ENCODE results near the gene SPDEF. TPM values are rescaled to one million over a fixed set of nuclear protein-coding genes. Genes with fewer than 3 reads are reported as not detected.
A peak's percentile ranks its signal among the peaks of the same experiment; 100 is the strongest.

SPDEF gene
- total and polyA plus RNA-seq, 2 of the 13 experiments (the other 11 are each of a cell fraction or from before 2014, with no cell fraction given), result not detected

DNA sequence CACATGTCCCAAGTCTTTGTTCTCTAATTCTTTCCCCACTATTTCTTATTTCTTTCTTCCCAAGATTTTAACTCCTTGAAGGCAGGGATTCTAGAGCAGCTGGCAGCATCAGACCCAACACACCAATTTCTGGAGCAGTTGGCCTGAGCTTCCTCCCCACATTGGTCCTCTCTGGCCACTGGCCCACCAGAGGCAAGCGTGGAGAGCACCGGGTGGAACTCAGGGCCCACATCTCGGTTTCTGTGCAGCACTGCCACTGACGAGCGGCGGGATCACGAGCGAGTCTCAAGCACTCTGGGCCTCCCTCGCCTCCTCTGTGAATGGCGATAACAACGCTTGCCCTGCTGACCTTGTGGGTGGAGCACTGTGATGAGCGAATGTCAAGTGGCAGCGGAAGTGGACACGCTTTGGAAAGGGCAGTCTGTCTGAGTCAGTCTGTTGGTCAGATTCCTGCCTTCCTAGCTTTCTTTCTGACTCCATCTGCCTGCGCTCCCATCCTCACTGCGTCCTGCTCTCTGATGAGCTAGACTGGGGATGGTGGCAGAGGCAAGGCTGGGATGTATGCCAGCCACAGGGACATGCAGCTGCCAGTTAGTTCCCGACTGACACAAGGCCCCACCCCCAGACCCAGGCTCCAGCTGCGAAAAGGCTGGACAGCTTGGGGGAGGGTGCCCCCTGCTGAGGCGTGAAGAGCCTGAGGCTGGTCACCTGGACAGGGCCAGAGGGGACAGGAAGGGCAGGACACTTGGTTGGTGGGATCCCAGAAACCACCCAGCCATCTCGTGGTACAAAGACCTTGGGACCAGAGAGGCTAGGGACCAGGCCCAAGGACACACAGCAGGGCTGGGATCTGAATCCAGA, 4.5 kb upstream of the SPDEF start (continued):
- TF ChIP-seq NR3C1 (CRISPR knock-in tag; IDR thresholded peaks at IDR 0.05), result no peak
- peak; percentile 35; the same call in 1 of the 2 replicates for TF ChIP-seq BCL6 (CRISPR knock-in tag; IDR thresholded peaks at IDR 0.05)
- no peak for TF ChIP-seq RBFOX2 (IDR thresholded peaks at IDR 0.05; ENCODE audit: low read depth, low read length)
- TF ChIP-seq HDAC1 (CRISPR knock-in tag; IDR thresholded peaks at IDR 0.05), result peak; percentile 56
- TF ChIP-seq, protein P1, sequence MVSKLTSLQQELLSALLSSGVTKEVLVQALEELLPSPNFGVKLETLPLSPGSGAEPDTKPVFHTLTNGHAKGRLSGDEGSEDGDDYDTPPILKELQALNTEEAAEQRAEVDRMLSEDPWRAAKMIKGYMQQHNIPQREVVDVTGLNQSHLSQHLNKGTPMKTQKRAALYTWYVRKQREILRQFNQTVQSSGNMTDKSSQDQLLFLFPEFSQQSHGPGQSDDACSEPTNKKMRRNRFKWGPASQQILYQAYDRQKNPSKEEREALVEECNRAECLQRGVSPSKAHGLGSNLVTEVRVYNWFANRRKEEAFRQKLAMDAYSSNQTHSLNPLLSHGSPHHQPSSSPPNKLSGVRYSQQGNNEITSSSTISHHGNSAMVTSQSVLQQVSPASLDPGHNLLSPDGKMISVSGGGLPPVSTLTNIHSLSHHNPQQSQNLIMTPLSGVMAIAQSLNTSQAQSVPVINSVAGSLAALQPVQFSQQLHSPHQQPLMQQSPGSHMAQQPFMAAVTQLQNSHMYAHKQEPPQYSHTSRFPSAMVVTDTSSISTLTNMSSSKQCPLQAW (CRISPR knock-in tag; IDR thresholded peaks at IDR 0.05), result peak; percentile 83
- TF ChIP-seq MAFG (CRISPR knock-in tag; IDR thresholded peaks at IDR 0.05), result no peak
- TF ChIP-seq KDM3A (CRISPR knock-in tag; IDR thresholded peaks at IDR 0.05; ENCODE audit: low read depth), result 0 out of 2 replicates have a peak, but pooled peaks have one; percentile 44
- TF ChIP-seq PCBP1 (IDR thresholded peaks at IDR 0.05; ENCODE audit: borderline replicate concordance, low read depth, low read length), result no peak
- peak; percentile 88 for TF ChIP-seq TARDBP (CRISPR knock-in tag; IDR thresholded peaks at IDR 0.05)
- TF ChIP-seq, protein P2, sequence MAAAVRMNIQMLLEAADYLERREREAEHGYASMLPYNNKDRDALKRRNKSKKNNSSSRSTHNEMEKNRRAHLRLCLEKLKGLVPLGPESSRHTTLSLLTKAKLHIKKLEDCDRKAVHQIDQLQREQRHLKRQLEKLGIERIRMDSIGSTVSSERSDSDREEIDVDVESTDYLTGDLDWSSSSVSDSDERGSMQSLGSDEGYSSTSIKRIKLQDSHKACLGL (CRISPR knock-in tag; IDR thresholded peaks at IDR 0.05), result peak; percentile 68; the same call in 1 of the 2 replicates
- TF ChIP-seq, protein P3, sequence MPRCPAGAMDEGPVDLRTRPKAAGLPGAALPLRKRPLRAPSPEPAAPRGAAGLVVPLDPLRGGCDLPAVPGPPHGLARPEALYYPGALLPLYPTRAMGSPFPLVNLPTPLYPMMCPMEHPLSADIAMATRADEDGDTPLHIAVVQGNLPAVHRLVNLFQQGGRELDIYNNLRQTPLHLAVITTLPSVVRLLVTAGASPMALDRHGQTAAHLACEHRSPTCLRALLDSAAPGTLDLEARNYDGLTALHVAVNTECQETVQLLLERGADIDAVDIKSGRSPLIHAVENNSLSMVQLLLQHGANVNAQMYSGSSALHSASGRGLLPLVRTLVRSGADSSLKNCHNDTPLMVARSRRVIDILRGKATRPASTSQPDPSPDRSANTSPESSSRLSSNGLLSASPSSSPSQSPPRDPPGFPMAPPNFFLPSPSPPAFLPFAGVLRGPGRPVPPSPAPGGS (CRISPR knock-in tag; IDR thresholded peaks at IDR 0.05), result peak; percentile 76; the same call in 1 of the 2 replicates
- TF ChIP-seq, protein P4, sequence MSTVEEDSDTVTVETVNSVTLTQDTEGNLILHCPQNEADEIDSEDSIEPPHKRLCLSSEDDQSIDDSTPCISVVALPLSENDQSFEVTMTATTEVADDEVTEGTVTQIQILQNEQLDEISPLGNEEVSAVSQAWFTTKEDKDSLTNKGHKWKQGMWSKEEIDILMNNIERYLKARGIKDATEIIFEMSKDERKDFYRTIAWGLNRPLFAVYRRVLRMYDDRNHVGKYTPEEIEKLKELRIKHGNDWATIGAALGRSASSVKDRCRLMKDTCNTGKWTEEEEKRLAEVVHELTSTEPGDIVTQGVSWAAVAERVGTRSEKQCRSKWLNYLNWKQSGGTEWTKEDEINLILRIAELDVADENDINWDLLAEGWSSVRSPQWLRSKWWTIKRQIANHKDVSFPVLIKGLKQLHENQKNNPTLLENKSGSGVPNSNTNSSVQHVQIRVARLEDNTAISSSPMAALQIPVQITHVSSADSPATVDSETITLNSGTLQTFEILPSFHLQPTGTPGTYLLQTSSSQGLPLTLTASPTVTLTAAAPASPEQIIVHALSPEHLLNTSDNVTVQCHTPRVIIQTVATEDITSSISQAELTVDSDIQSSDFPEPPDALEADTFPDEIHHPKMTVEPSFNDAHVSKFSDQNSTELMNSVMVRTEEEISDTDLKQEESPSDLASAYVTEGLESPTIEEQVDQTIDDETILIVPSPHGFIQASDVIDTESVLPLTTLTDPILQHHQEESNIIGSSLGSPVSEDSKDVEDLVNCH (CRISPR knock-in tag; IDR thresholded peaks at IDR 0.05), result no peak
- TF ChIP-seq, protein P5, sequence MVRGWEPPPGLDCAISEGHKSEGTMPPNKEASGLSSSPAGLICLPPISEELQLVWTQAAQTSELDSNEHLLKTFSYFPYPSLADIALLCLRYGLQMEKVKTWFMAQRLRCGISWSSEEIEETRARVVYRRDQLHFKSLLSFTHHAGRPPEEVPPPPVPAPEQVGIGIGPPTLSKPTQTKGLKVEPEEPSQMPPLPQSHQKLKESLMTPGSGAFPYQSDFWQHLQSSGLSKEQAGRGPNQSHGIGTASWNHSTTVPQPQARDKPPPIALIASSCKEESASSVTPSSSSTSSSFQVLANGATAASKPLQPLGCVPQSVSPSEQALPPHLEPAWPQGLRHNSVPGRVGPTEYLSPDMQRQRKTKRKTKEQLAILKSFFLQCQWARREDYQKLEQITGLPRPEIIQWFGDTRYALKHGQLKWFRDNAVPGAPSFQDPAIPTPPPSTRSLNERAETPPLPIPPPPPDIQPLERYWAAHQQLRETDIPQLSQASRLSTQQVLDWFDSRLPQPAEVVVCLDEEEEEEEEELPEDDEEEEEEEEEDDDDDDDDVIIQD (CRISPR knock-in tag; IDR thresholded peaks at IDR 0.05; ENCODE audit: low read depth), result peak; percentile 59; the same call in 1 of the 2 replicates
- TF ChIP-seq ZNF546 (CRISPR knock-in tag; conservative IDR thresholded peaks at IDR 0.05), result no peak
- TF ChIP-seq, protein P6, sequence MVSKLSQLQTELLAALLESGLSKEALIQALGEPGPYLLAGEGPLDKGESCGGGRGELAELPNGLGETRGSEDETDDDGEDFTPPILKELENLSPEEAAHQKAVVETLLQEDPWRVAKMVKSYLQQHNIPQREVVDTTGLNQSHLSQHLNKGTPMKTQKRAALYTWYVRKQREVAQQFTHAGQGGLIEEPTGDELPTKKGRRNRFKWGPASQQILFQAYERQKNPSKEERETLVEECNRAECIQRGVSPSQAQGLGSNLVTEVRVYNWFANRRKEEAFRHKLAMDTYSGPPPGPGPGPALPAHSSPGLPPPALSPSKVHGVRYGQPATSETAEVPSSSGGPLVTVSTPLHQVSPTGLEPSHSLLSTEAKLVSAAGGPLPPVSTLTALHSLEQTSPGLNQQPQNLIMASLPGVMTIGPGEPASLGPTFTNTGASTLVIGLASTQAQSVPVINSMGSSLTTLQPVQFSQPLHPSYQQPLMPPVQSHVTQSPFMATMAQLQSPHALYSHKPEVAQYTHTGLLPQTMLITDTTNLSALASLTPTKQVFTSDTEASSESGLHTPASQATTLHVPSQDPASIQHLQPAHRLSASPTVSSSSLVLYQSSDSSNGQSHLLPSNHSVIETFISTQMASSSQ (IDR thresholded peaks at IDR 0.05; ENCODE audit: low read depth), result no peak
- TF ChIP-seq, protein P6 (CRISPR knock-in tag; IDR thresholded peaks at IDR 0.05; ENCODE audit: borderline replicate concordance), result peak; percentile 60; the same call in 1 of the 2 replicates
- no peak for TF ChIP-seq PITX1 (CRISPR knock-in tag; IDR thresholded peaks at IDR 0.05)

Measured in HepG2 (cell line).